GM18519 (cell line): ENCODE measurements around the gene GALK1.
"Not testable (repeated sequence)": the region's sequence is repeated elsewhere in the genome, so short reads cannot be mapped to it uniquely, and the experiment has no call there.

Experiments
- ATAC-seq: cut with Tn5 transposase; IDR thresholded peaks from one replicate; pipeline ENCODE4 v1.9.1; 2021; ENCODE audit warnings: mild to moderate bottlenecking, moderate library complexity; ENCODE audit not compliant: unreplicated experiment, low FRiP score

Gene GALK1

DNA sequence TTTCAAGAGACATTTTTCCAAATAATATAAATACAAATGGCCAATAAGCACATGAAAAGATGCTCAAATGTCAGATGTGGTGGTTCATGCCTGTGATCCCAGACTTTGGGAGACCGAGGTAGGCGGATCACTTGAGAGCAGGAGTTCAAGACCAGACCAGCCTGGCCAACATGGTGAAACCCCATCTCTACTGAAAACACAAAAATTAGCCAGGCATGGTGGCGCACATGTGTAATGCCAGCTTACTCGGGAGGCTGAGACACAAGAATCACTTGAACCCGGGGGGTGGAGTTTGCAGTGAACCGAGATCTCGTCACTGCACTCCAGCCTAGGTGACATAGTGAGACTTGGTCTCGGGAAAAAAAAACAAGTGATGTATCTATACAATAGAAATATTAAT lies 2.9 kb upstream of the GALK1 start:
- ATAC-seq, result no peak

- ATAC-seq, result no peak
Observed at GRCh38 chr17:75765981-75766380, 989 bp upstream of the GALK1 start.

DNA sequence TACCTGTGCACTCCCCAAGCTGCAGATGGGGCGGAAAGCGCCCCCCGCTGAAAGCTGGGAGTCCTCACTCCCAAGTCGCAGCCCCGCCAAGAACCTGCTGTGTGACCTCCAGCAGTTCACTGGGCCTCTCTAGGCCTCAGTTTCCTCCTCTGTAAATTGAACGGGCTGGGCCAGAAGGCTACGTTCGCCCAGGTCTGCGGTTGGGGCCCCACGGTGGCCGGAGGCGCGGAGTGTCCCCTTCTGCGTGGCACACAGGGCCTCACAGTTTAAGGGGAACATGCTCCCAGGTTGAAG lies 628 bp downstream of the GALK1 start:
- no peak for ATAC-seq

DNA sequence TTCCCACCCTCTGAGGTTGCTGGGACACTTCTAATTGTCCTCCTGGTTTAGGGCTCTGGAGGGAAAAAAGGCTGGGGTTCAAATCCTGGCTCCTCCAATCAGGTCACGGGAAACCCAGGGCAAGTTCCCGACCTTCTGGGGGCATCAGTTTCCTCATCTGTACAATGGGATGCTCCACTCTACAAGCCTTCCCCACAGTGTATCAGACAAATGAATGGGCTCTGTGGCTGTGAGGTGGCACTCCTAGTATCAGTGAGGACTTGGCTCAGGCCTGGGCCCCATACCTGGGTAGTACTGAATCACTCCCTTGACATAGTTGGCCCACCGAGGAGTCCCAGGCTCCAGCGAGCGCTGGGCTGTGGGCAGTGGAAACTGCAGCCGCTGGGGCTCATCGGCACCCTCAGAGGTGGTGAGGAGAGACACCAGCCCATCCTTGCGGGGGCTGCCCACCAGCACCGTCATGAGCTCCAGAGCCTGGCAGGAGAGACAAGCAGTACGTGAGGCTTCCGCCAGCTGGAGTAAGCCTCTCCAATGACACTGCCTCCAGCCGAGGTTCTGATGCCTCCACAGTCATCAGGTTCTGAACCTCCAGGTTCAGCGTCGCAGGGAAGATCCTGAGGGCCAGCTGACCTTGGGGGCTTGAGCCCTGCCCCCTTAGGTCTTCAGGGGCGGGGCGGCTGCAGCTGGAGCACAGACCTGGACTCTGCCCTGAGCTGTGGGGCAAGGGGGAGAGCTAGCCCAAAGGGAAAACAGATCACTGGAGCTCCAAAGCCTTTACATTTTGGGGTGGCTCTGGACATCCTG lies 1.2 kb downstream of the GALK1 start:
- ATAC-seq, result no peak

- no peak for ATAC-seq
Observed at GRCh38 chr17:75763269-75763607, 1.8 kb downstream of the GALK1 start.

- no peak for ATAC-seq
Observed at GRCh38 chr17:75762513-75763268, 2.3 kb downstream of the GALK1 start.

GRCh38 chr17:75759978-75760640 lies 4.9 kb downstream of the GALK1 start:
- not testable (repeated sequence) for ATAC-seq

GRCh38 chr17:75759457-75759856 lies 5.5 kb downstream of the GALK1 start:
- ATAC-seq, result no peak

DNA sequence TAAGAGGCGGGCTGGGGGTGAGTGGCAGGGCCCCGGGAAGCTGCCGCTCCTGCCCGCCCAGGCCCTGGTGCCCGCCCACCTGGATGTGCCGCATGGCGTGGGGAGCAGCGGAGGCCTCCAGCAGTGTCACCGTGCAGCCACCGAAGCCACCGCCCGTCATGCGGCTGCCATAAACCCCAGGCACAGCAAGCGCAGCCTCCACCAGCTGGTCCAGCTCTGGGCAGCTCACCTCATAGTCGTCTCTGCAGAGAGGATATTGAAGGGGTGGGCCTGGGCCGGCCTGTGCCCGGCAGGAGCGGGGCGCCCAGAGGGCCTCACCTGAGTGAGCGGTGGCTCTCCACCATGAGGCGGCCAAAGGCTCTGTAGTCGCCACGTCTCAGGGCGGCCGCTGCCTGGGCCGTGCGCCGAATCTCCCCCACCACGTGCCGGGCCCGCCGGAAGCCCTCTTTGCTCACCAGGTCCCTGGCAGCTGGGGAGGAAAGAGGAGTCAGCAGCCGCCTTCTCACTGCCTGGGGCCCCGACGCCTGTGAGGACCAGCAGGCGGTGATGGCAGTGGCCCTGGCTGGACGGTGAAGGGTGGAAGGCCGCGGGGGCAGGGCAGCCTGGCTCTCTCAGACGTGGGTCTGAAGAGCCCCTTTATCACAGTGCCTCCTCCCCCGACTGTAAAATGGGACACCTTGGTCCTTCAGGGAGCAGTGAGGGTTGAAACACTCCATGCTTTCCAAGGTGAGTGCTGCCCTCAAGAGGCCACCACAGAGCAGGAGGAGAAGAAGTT lies 6.7 kb downstream of the GALK1 start:
- no peak for ATAC-seq

DNA sequence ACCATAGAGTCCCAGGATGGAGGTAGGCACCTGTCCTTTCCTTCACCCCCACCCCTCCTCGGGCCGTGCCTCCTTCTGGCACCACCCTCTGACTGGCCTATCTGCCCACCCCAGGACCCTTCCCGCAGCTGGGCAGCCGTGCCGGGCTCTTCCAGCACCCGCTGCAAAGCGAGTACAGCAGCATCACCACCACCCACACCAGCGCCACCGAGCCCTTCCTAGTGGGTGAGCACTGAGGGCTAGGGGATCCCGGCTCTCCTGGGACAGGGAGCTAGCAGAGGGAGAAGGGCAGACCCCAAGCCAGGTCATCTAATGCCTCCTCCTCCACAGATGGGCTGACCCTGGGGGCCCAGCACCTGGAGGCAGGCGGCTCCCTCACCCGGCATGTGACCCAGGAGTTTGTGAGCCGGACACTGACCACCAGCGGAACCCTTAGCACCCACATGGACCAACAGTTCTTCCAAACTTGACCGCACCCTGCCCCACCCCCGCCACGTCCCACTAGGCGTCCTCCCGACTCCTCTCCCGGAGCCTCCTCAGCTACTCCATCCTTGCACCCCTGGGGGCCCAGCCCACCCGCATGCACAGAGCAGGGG lies 7.8 kb downstream of the GALK1 start:
- no peak for ATAC-seq

GRCh38 chr17:75756451-75757085 lies 8.4 kb downstream of the GALK1 start:
- no peak for ATAC-seq

DNA sequence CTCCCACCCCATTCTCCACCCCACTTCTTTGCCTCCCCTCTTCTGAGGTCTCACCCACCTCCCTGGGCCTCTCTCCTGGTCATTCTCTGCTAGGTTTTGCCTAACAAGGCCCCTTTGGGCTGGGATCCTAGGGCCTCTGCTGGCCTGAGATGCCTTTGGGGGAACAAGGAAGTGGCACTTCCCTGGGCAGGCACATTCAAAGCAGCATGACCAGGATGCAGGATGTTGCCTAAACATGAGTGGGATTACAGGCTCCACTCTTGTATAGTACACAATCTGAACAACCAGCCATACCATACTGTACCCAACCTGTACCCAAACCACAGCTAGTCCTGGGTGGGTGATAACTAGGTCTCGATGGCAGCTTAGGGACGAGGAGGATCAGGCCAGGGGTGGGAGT lies 9.0 kb downstream of the GALK1 start:
- ATAC-seq, result no peak

- ATAC-seq, result no peak
Observed at GRCh38 chr17:75755205-75755901, 9.6 kb downstream of the GALK1 start.

GRCh38 chr17:75754378-75755204 lies 10.4 kb downstream of the GALK1 start:
- ATAC-seq, result no peak

DNA sequence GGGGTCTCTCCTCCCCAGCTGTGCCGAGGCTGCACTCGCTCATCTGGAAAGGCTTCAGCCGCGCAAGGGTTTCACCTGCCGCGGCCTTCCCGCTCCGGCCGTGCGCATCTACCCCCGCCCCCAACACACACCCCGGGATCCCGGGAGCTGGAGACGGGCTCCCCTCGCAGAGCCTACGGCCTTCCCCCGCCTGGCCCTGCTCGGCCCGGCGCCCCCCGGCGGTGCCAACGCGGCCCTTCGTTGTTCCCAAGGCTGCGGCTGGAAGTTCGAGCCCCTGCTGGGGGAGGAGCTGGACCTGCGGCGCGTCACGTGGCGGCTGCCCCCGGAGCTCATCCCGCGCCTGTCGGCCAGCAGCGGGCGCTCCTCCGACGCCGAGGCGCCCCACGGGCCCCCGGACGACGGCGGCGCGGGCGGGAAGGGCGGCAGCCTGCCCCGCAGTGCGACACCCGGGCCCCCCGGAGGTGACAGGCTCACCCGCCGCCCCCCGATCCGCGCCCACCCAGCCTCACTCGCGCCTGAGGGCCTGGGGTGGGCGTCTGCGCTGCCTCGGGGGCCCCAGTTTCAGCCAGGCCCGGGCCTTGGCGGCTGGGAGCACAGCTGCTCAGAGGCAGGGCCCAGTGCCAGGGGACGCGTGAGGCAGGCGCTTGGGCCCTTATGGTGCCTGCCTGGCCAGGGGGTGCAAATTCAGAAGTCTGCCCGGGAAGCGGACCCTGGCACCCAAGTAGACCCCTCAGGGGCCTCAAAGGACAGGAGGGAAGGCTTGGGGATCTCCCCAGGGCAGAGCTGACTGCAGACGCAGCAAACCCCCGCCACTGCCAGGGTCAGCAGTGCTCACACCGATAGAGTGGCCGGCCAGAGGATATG lies 11.2 kb downstream of the GALK1 start:
- ATAC-seq, result no peak

- ATAC-seq, result no peak
Observed at GRCh38 chr17:75752802-75753513, 12.0 kb downstream of the GALK1 start.

GRCh38 chr17:75752405-75752709 lies 12.6 kb downstream of the GALK1 start:
- ATAC-seq, result no peak
